GM12878 (cell line): ENCODE measurements around the gene RHCG.

Experiments used
- ATF3 ChIP-seq: IDR thresholded peaks from 2 replicates; pipeline ENCODE4 v1.6.1; 2011; ENCODE audit warnings: low read depth, mild to moderate bottlenecking, low read length, moderate library complexity, borderline replicate concordance; ENCODE audit errors: extremely low read depth
- CEBPZ ChIP-seq: fragments of 150-350 bp; IDR thresholded peaks from 2 replicates; pipeline ENCODE4 v1.6.1; 2016; ENCODE audit warnings: low read depth, low read length
- CREM ChIP-seq: IDR thresholded peaks from 2 replicates; pipeline ENCODE4 v1.6.1; 2014; ENCODE audit warnings: antibody characterized with exemption, low read depth
- DPF2 ChIP-seq: fragments of 450-650 bp; IDR thresholded peaks from 2 replicates; pipeline ENCODE4 v1.6.1; 2017; ENCODE audit warnings: mild to moderate bottlenecking
- ESRRA ChIP-seq: IDR thresholded peaks from 2 replicates; pipeline ENCODE4 v1.6.1; 2012; ENCODE audit warnings: mild to moderate bottlenecking, low read length, improper control_type of control experiment
- EZH2 ChIP-seq: IDR thresholded peaks from 2 replicates; pipeline ENCODE4 v1.6.1; 2012; ENCODE audit warnings: low read depth, mild to moderate bottlenecking, control low read depth, inconsistent platforms, low read length, borderline replicate concordance; ENCODE audit not compliant: control insufficient read depth
- MXI1 ChIP-seq: fragments of 150-350 bp; IDR thresholded peaks from 2 replicates; pipeline ENCODE4 v1.6.1; 2011; ENCODE audit warnings: low read depth, mild to moderate bottlenecking, inconsistent platforms, low read length, improper control_type of control experiment
- POLR2A ChIP-seq: IDR thresholded peaks from 2 replicates; pipeline ENCODE4 v1.6.1; 2011; ENCODE audit warnings: low read depth, mild to moderate bottlenecking, low read length
- POLR2AphosphoS5 ChIP-seq: IDR thresholded peaks from 2 replicates; pipeline ENCODE4 v1.6.1; 2011; ENCODE audit warnings: mild to moderate bottlenecking, low read length, inconsistent platforms
- RFX5 ChIP-seq: IDR thresholded peaks from 2 replicates; pipeline ENCODE4 v1.6.1; 2011; ENCODE audit warnings: low read depth, low read length, improper control_type of control experiment
- SIN3A ChIP-seq: IDR thresholded peaks from 2 replicates; pipeline ENCODE4 v1.6.1; 2012; ENCODE audit warnings: low read depth, low read length, improper control_type of control experiment
- TAF1 ChIP-seq: IDR thresholded peaks from 2 replicates; pipeline ENCODE4 v1.6.1; 2011; ENCODE audit warnings: mild to moderate bottlenecking, low read depth, low read length, borderline replicate concordance
- TF ChIP-seq, protein P1 (sequence below), 3 experiments: IDR thresholded peaks in 2 of 3; conservative IDR thresholded peaks in 1 of 3; 2 replicates each; pipeline ENCODE4 v1.5.1; 2011; ENCODE audit warnings: low read depth in 3 of 3, low read length in 3 of 3, mild to moderate bottlenecking in 3 of 3, control low read depth in 2 of 3, moderate library complexity in 2 of 3, inconsistent platforms in 1 of 3, mixed read lengths in 1 of 3; ENCODE audit not compliant: control insufficient read depth in 2 of 3, insufficient read depth in 1 of 3; ENCODE audit errors: extremely low read depth in 1 of 3

- TF ChIP-seq ESRRA, result no peak
- TF ChIP-seq TAF1, result no peak
- TF ChIP-seq MXI1, result no peak
- TF ChIP-seq, protein P1, sequence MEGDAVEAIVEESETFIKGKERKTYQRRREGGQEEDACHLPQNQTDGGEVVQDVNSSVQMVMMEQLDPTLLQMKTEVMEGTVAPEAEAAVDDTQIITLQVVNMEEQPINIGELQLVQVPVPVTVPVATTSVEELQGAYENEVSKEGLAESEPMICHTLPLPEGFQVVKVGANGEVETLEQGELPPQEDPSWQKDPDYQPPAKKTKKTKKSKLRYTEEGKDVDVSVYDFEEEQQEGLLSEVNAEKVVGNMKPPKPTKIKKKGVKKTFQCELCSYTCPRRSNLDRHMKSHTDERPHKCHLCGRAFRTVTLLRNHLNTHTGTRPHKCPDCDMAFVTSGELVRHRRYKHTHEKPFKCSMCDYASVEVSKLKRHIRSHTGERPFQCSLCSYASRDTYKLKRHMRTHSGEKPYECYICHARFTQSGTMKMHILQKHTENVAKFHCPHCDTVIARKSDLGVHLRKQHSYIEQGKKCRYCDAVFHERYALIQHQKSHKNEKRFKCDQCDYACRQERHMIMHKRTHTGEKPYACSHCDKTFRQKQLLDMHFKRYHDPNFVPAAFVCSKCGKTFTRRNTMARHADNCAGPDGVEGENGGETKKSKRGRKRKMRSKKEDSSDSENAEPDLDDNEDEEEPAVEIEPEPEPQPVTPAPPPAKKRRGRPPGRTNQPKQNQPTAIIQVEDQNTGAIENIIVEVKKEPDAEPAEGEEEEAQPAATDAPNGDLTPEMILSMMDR (IDR thresholded peaks at IDR 0.05 in 2 of 3, conservative IDR thresholded peaks at IDR 0.05 in 1 of 3; ENCODE audit: control insufficient read depth in 2 of 3, extremely low read depth in 1 of 3, insufficient read depth in 1 of 3, low read depth in 3 of 3, low read length in 3 of 3), result no peak
- TF ChIP-seq CEBPZ, result no peak
- TF ChIP-seq RFX5, result no peak
- TF ChIP-seq POLR2AphosphoS5, result no peak
- TF ChIP-seq SIN3A, result no peak
- no peak for TF ChIP-seq ATF3
- no peak for TF ChIP-seq POLR2A
- no peak for TF ChIP-seq CREM
- no peak for TF ChIP-seq EZH2
- TF ChIP-seq DPF2, result no peak
These were observed 8.6 kb downstream of the RHCG start for GRCh38 chr15:89487791-89488190.
